NB4 (cell line): ENCODE results near the gene RPS6KC1.

Source experiments
- CTCF ChIP-seq: IDR thresholded peaks from one replicate; pipeline ENCODE4 v1.5.1; 2012; ENCODE audit warnings: low read depth, low read length
- POLR2A ChIP-seq: IDR thresholded peaks from 2 replicates; pipeline ENCODE4 v1.6.1; 2011; ENCODE audit warnings: mild to moderate bottlenecking; ENCODE audit not compliant: insufficient read length; ENCODE audit errors: extremely low read depth

DNA sequence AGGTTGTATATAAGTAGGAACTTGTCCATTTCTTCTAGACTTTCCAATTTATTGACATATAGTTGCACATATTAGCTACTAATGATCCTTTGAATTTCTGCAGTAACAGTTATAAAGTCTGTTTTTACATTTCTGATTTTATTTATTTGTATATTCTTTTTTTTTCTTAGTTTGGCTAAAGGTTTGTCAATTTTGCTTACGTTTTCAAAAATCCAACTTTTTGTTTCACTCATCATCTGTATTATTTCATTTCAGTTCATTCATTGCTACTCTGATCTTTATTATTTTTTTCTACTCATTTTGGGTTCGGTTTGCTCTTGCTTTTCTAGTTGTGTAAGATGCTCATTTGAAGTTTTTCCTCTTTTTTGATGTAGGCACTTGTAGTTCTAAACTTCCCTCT, 97.9 kb downstream of the RPS6KC1 start:
- TF ChIP-seq POLR2A (no peak), CTCF (no peak)
